GM21423 (cell line): ENCODE data around the gene TMEM44.

Experiments used
- ATAC-seq: cut with Tn5 transposase; IDR thresholded peaks from one replicate; pipeline ENCODE4 v1.9.1; 2021; ENCODE audit warnings: mild to moderate bottlenecking, moderate library complexity; ENCODE audit not compliant: unreplicated experiment

TMEM44 gene

DNA sequence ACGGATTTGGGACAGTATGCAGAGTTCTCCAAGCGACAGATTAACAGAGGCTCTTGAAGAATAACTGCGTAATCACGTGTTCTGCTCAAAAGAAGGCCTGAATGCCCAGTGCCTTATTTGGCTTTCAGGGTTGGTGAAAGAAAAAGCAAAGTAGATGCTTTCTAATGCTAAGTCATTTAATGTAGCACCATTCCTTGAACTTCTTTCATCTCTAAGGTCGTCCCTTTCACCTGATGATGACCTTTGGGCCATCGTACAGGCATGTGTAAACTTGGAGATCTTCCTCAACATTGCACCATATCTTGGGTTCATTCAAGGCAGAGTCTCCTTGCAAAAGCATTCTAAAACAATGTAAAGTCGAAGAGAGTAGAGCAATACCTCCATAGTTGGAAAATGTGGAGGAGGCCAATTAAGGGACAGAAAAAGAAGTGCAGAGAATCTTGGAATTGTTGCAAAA is 48.9 kb downstream of the TMEM44 start:
- peak; percentile 1 for ATAC-seq

GRCh38 chr3:194582196-194582905 is 50.9 kb downstream of the TMEM44 start:
- no peak for ATAC-seq

- ATAC-seq = no peak
These were observed 54.1 kb downstream of the TMEM44 start for GRCh38 chr3:194579091-194579606.

- no peak for ATAC-seq
These were observed 55.0 kb downstream of the TMEM44 start for GRCh38 chr3:194577986-194578905.

GRCh38 chr3:194575484-194576210 is 57.6 kb downstream of the TMEM44 start:
- no peak for ATAC-seq

DNA sequence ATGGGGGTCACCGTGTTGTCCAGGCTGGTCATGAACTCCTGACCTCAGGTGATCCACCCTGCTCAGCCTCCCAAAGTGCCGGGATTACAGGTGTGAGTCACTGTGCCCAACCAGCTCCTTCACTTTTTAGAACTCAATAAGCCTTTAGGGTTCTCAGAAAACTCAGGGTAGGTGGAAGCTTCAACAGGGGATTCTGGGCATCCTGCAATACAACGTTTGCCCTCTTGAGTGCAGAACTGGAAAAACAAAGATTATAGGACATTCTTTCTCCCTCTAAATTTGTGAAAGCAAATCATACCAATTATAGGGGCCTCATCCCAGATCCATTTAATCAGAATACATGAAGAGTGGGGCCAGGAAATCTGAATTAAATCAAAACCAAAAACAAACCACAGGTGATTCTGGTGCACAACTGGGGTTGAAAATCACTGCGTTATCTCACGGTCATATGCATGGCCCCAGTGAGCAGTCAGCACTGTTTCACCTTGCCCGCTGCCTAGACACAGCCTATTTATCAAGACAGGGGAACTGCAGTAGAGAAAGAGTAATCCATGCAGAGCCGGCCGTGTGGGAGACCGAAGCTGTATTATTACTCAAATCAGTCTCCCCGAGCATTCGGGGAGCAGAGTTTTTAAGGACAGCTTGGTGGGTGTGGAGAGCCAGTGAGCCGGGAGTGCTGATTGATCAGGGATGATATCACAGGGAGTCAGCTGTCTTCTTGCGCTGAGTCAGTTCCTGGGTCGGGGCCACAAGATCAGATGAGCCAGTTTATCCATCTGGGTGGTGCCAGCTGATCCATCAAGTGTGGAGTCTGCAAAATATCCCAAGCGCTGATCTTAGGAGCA is 58.4 kb downstream of the TMEM44 start:
- ATAC-seq = no peak

- no peak for ATAC-seq
These were observed 59.4 kb downstream of the TMEM44 start for GRCh38 chr3:194573680-194574437.

DNA sequence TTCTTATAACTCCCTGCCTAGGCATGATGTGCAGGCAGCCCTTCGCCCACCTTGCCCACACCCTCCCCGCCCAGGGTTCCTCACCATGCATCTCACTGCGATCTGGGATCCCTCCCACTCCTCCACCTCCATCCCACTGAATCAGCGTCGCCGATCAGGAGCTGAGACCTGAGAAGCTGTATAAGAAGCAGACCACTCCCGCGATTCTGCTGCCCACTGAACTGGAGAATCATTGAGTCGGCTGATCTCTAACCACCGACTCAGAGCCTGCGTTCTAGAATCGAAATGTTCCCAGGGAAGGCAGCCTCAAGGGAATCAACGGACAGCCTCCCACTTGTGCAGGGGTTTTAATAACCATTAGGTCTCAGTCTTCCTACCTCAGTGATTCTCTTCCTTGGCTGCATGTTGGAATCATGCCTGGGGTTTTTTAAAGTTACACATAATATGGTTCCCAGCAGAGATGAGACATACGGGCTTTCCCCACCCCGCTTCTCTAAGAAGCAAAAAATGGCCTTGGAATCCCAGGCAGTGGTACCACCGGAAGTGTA is 60.2 kb downstream of the TMEM44 start:
- no peak for ATAC-seq

DNA sequence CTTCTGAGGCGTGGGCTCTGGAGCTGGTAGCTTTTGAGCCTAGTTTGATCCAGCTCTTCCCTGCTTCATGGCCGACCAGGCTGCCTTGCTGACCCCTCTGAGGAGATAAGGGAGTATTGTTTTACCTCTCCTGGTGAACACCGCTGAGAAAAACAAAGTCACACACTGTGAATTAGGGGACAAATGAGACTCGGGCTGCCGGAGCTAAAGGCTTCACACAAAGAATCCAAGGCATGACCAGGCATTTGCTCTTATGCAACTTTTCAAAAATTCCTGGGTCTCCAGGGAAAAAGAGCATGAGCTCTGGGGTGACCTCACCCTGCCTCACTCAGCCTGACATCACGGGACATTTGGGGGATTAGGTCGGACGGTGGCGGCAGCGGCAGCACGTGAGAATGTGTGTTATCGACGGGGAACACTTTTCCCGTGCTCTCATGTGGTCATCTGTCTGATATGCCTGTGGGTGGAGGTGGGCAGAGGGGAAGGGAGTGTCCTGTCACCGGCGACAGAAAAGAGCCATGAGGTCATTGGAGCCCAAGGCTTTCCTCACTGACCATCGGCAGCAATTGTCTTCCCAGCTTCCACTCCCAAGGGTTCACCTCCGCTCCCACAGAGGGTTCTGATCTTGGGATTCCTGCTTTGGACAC is 61.0 kb downstream of the TMEM44 start:
- ATAC-seq = no peak

DNA sequence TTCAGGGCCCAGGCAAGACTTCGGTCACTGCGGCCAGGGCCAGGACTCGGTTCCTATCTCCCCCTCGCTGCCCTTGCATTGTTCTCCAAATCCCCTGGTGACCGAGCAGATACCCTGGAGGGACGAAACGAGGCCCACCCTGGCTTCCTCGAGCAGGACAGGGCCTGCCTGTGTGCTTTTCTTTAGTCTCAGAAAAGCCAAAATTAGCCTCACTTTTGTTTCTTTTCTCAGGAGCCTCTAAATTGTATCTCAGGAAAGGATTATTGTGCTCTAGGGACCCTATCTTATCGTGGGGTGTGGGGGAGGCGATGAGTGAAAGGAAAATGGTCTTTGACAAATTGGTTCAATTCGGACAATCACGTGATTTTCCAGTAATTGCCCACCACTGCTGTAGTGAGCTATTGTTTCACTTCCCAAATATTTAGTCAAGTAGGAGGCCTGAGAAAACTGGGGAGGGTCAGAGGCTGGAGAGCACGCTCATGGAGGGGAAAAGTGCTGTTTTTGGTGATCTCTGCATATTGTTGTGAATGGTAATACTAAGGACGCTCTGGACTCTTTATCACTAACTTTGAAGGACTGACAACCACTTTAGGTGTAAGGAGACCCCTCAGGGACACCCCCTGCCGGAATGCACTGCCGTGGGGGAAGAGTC is 61.6 kb downstream of the TMEM44 start:
- ATAC-seq = no peak

DNA sequence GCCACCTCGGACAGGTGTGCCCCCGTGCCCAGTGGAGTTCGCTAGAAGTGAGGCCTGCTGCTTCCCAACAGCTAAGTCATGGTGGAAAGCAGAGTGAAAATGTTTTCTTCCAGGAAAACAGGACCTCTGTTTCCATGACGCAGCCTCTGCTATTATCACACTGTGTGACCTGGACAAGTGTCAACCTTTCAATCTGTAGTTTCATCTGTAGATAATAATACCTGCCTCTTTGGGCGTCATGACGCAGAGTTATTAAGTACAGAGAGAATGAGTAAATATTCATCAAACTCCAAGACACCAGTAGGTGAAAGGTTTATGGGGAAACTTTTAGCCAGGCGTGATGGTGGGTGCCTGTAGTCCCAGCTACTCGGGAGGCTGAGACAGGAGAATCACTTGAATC is 62.3 kb downstream of the TMEM44 start:
- ATAC-seq = no peak

GRCh38 chr3:194570235-194570634 is 63.0 kb downstream of the TMEM44 start:
- no peak for ATAC-seq

- ATAC-seq = no peak
These were observed 64.0 kb downstream of the TMEM44 start for GRCh38 chr3:194569252-194569651.

- no peak for ATAC-seq
These were observed 67.5 kb downstream of the TMEM44 start for GRCh38 chr3:194565597-194566190.

DNA sequence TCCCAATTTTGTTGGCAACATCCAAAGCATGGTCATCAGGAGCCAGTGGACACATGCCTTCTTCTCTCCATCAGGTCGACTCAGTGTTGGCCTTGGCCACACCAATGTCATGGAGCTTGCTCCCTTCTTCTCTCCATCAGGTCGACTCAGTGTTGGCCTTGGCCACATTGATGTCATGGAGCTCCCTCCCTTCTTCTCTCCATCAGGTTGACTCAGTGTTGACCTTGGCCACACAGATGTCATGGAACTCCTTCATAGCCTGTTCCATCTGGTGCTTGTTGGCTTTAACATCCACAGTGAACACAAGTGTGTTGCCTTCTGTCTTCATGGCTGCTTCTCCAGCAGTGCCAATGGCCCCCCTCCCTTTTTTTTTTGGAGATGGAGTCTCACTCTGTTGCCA is 70.2 kb downstream of the TMEM44 start:
- no peak for ATAC-seq

GRCh38 chr3:194561306-194561974 is 71.8 kb downstream of the TMEM44 start:
- no peak for ATAC-seq

- no peak for ATAC-seq
These were observed 73.2 kb downstream of the TMEM44 start for GRCh38 chr3:194560047-194560446.
